Choroid plexus epithelial cell (primary cell): ENCODE results near the gene KCNC1.

Source experiments
- DNase-seq: peaks from one replicate; pipeline ENCODE4 v3.0.0-alpha.2; 2010; ENCODE audit warnings: low read depth
- H3K4me3 ChIP-seq: 2 replicates; pipeline ENCODE4 v1.5.1; 2011; ENCODE audit warnings: low read depth, mild to moderate bottlenecking, control low read depth, low read length, moderate library complexity
- CTCF ChIP-seq: conservative IDR thresholded peaks from 2 replicates; pipeline ENCODE4 v1.5.1; 2011; ENCODE audit warnings: low read depth, mild to moderate bottlenecking, control low read depth, inconsistent platforms, low read length, moderate library complexity

KCNC1 gene

GRCh38 chr11:17750013-17750800, 15.6 kb downstream of the KCNC1 start:
- TF ChIP-seq CTCF = no peak
- no peak overlapping the region for H3K4me3 ChIP-seq
- DNase-seq = no peak

- DNase-seq = no peak
- TF ChIP-seq CTCF = no peak
- no peak overlapping the region for H3K4me3 ChIP-seq
Observed at GRCh38 chr11:17750801-17751165, 16.2 kb downstream of the KCNC1 start.

- no peak overlapping the region for H3K4me3 ChIP-seq
- TF ChIP-seq CTCF = no peak
- no peak for DNase-seq
Observed at GRCh38 chr11:17751558-17751957, 17.0 kb downstream of the KCNC1 start.

GRCh38 chr11:17752144-17752543, 17.6 kb downstream of the KCNC1 start:
- TF ChIP-seq CTCF = no peak
- no peak for DNase-seq
- no peak overlapping the region for H3K4me3 ChIP-seq

- no peak for TF ChIP-seq CTCF
- H3K4me3 ChIP-seq = no peak overlapping the region
- DNase-seq = no peak
Observed at GRCh38 chr11:17753153-17753552, 18.6 kb downstream of the KCNC1 start.

- no peak overlapping the region for H3K4me3 ChIP-seq
- DNase-seq = no peak
- TF ChIP-seq CTCF = no peak
Observed at GRCh38 chr11:17753641-17754040, 19.1 kb downstream of the KCNC1 start.

GRCh38 chr11:17755891-17756290, 21.3 kb downstream of the KCNC1 start:
- no peak for TF ChIP-seq CTCF
- no peak overlapping the region for H3K4me3 ChIP-seq
- no peak for DNase-seq
